Endothelial cell of hepatic sinusoid (primary cell): Measurements from ENCODE around the gene SLC5A7.

Experiments used
- in situ Hi-C: cut with HindIII; loops from 2 replicates; pipeline ENCODE4 v1.10.0; 2017; ENCODE audit warnings: low sequenced_read_pairs

Gene SLC5A7

DNA sequence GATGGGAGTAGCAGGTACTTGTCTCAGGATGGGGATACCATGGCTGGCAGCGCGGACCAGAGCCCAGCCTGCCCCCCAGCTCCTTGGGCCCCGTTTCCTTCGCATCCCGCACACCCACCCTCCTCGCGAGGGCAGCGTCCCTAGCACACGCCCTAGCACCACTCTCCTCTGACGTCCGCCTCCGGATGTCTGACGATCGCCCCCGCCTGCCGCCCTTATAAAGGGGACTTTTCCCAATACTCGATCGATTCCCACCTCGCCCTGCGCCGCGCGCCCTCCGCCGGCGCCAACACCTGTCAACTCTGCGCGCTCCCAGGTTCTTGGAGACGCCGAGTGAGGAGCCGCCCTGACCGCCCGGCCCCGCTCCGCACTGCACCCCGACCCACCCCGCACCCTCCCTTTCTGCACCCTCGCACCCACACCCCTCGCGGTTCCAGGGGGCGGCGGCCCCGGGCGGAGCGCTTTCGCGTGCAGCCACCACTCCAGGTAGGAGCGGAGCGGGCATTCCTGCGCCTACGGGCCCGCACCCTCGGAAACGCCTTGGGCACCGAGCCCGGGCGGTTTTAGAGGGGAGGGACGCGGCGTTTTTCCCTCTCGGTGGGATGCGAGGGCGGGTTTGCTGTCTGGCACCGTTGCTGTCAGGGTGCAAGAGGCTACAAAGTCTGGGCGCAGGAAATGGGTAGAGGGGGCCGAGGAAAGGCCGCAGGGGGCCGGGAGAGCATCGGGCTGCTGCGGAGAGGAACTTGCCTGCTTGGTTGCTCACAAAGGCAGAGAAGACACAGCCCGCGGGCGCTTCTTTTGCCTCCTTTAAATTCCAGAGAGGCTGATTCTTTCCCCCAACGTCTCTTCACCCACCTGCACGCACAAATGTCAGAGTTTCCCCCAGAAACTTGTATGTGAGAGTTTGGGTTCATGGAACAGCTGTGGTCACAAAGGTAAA is at the start of gene SLC5A7:
TSS of gene SLC5A7 (plus strand) at position 247 of the 940 bp plus-strand sequence. CDS start 1,632 bp downstream, outside the sequence.
- in situ Hi-C loops: no loop called here

GRCh38 chr2:107961395-107961794 is 24.9 kb upstream of the SLC5A7 start:
- in situ Hi-C loops: no loop called here

DNA sequence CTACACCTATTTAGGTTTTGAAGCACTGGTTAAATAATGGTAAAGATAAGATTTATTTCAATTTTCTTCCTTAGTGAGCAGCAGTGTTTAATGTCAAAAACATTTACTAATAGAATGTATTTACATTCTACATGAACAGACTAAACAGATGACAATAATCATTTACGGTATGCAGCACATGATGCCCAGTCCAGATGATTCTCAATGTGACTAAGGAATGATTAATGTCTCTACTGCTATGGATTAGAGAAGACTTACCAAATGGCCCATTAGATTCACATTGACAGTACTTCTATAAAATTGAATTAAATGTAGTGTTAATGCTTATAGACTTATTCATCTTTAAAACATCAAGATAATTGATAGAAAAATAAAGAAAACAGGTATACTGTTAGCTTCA is 22.1 kb upstream of the SLC5A7 start:
- in situ Hi-C loops: no loop called here

GRCh38 chr2:107984707-107985106 is 1.6 kb upstream of the SLC5A7 start:
- in situ Hi-C loops: no loop called here

DNA sequence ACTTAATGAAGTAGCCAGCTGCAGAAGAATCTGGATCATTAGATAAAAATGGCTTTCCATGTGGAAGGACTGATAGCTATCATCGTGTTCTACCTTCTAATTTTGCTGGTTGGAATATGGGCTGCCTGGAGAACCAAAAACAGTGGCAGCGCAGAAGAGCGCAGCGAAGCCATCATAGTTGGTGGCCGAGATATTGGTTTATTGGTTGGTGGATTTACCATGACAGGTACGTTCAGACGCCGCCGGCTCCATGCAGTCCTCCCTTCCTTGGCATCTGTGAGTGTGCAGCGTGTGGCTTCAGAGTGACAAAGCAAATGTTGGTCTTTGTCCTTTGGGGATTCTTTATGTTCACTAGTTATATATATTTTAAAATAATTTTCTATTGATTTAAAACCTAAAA is 1.8 kb downstream of the SLC5A7 start:
- in situ Hi-C loops: no loop called here

DNA sequence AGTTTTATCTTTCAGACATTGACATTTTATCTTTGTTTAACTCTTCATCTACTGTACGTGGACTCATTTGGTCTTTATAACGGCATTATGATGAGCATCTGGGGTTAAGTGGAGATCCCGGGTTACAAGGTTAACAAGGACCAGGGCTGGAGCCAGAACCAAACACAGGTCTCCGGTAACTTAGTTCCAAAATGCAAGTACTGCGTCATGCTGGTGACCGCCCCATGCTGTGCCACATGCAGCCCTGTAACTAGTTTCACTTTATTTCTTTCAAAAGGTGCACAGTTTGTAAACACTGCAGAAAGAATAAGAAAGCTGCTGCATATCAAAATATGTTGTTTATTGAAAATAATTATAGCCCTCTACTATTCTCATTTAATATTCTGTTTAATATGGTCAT is 3.1 kb downstream of the SLC5A7 start:
- in situ Hi-C loops: no loop called here

GRCh38 chr2:107990718-107991117 is 4.4 kb downstream of the SLC5A7 start:
- in situ Hi-C loops: no loop called here

GRCh38 chr2:107992069-107992468 is 5.7 kb downstream of the SLC5A7 start:
- in situ Hi-C loops: no loop called here

- in situ Hi-C loops: no loop called here
Observed at GRCh38 chr2:107999158-107999557, 12.8 kb downstream of the SLC5A7 start.

DNA sequence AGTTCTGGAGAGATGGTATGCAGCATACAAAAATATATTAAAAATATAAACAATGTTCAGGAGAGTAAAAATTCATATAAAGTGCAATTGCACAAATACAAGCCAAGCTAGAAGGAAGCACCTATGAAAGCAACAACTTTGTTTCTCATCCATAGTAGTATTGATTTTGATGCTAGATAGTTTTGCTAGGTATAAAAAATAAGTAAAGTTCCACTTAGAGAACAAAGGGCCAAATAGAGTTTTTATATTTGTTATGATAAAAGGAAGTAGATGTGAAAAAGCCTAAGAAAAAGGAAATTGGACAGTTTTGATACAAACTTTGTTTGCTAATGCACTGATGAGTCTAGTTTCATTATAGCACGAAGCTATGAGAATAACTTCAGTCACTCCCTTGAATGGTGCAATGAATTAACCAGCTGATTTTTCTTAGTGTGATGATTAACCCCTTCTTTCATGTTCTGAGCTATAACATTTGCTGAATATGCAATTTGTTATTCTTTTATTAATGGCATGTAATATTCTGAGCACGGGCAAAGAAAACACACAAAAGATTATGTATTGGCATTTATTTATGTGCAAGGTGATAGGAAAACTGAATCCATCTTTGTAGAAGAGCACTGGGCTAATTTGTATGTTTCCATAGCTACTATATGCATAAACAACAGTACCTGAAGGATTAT is 24.7 kb downstream of the SLC5A7 start:
- in situ Hi-C loops: no loop called here

DNA sequence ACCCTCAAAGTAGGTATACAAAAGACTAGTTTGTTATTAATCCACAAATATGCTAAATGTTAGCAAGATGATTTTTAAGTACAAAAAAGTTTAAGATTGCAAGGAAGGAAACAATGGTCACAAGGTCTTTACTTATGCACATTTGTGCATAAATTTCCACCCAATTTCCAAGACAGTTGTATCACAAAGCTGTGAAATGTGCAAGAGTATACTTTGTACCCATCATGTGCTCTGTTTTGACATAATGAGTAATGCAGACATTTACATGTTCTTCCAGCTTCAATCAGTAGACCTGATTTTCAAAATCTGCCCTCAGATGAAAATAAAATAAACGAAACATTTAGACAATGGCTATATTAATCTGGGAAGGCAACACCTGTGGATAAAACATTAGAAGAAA is 27.0 kb downstream of the SLC5A7 start:
- in situ Hi-C loops: no loop called here

GRCh38 chr2:108022628-108023027 is 36.3 kb downstream of the SLC5A7 start:
- in situ Hi-C loops: no loop called here

- in situ Hi-C loops: no loop called here
Observed at GRCh38 chr2:108023776-108024175, 37.5 kb downstream of the SLC5A7 start.

DNA sequence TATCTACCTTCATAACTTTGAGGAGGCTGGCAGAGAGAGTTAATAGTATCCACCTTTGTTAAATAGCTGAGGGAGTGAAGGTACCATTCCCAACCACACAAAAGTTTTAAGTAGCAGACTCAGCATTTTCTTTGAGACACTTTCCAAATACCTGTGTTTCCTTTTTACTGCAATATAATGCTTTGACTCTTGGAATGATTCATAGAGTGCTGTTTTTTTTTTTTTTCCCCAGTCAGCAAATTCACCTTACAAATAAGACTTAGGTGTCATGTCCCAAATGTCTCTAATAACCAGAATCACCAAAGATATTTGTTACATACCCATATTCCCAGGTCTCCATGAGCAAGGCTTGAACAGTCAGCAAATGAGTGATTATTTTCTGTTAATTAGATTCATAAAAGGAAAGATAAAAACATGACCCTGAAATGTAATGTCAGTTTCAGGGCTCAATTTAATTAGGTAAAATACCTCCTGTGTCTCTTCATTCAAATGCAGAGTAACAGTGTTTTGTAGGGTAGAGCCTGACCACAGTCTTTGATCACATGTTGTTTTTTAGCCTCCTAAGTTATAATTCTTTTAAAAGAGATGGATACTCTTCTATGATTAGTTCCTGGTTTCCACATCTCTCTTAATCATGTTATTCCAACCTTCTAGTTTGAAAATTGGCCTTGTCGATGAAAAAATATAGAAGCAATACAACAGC is 39.9 kb downstream of the SLC5A7 start:
- in situ Hi-C loops: no loop called here

- in situ Hi-C loops: no loop called here
Observed at GRCh38 chr2:108029496-108029895, 43.2 kb downstream of the SLC5A7 start.

GRCh38 chr2:108029912-108030311 is 43.6 kb downstream of the SLC5A7 start:
- in situ Hi-C loops: no loop called here

GRCh38 chr2:108031471-108031941 is 45.2 kb downstream of the SLC5A7 start:
- in situ Hi-C loops: no loop called here

GRCh38 chr2:108034843-108035242 is 48.5 kb downstream of the SLC5A7 start:
- in situ Hi-C loops: no loop called here

DNA sequence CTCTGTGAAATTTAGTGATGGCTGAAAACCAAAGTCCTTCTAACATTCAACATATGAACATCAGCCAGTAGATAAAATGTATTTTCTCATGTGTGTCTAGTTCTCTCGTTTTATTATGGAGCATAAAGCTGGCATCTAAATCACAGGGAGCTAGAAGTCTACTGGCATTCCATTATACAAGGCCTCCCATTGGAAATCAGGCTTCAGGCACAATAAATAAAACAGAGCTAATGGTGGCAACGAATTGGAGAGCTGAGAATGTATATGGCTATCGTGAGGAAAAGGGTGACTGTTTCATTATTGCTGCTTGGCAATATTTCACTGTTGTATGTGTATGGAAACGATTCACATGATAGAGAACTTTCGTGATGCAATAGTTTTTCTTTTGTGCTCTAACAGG is 62.4 kb downstream of the SLC5A7 start:
- in situ Hi-C loops: no loop called here

GRCh38 chr2:108058576-108059137 is 72.3 kb downstream of the SLC5A7 start:
- in situ Hi-C loops: no loop called here

DNA sequence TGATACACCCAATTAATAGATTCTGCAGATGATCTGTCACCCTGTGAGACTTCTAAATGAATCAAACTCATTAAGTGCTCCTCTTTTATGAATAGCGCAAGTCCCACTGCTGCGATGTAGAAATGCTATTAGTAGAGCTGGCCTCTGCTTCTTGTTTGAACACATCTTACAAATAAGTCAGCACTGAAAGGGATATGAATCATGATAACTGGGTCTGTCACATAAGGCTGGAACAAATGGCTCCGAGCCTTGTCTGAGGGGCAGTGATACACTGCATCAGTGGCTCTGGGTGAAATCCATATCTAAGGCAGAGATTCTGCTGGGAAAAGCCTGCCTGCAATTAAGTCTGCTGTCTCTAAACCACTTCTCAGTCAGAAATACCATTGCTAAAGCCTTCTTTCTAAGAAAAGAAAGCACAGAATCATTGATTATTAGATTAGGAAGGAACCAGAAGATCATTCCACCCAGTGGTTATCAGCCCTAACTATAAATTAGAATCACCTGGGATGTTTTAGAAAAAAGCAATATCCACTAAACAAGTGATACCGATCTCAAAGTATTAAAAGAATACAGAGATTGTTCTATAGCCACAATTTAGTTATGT is 75.2 kb downstream of the SLC5A7 start:
- in situ Hi-C loops: no loop called here
